NCI-H446 treated with DMSO at 0.1 percent for 48 hours (cell line): Measurements from ENCODE around the gene MRPL28.
"Not testable (repeated sequence)": the region's sequence is repeated elsewhere in the genome, so short reads cannot be mapped to it uniquely, and the experiment has no call there.

Experiments
- DNase-seq: peaks from one replicate; lab custom pipeline; 2025; lab: John Stamatoyannopoulos, UW

MRPL28 gene

GRCh38 chr16:359871-360697 lies 10.3 kb downstream of the MRPL28 start:
- DNase-seq = no peak

GRCh38 chr16:359067-359763 lies 11.1 kb downstream of the MRPL28 start:
- no peak for DNase-seq

- no peak for DNase-seq
Observed at GRCh38 chr16:356741-357140, 13.6 kb downstream of the MRPL28 start.

- no peak for DNase-seq
Observed at GRCh38 chr16:354971-355461, 15.3 kb downstream of the MRPL28 start.

GRCh38 chr16:354291-354881 lies 16.0 kb downstream of the MRPL28 start:
- DNase-seq = no peak

GRCh38 chr16:353404-354290 lies 16.7 kb downstream of the MRPL28 start:
- no peak for DNase-seq

GRCh38 chr16:352547-353403 lies 17.6 kb downstream of the MRPL28 start, which contains the start of gene AXIN1:
TSS of gene AXIN1 (minus strand) at chr16:352723. CDS start at chr16:347025, 5,698 bp downstream.
- DNase-seq = peak; percentile 88

- no peak for DNase-seq
Observed at GRCh38 chr16:351804-352520, 18.4 kb downstream of the MRPL28 start.

- DNase-seq = no peak
Observed at GRCh38 chr16:350203-350602, 20.1 kb downstream of the MRPL28 start.

GRCh38 chr16:349211-349610 lies 21.1 kb downstream of the MRPL28 start:
- no peak for DNase-seq

GRCh38 chr16:348495-348894 lies 21.8 kb downstream of the MRPL28 start:
- DNase-seq = not testable (repeated sequence)

GRCh38 chr16:347203-347602 lies 23.1 kb downstream of the MRPL28 start:
- DNase-seq = no peak

GRCh38 chr16:346587-346986 lies 23.8 kb downstream of the MRPL28 start:
- DNase-seq = no peak

GRCh38 chr16:345772-346171 lies 24.6 kb downstream of the MRPL28 start:
- DNase-seq = no peak

- no peak for DNase-seq
Observed at GRCh38 chr16:342455-343213, 27.7 kb downstream of the MRPL28 start.

- not testable (repeated sequence) for DNase-seq
Observed at GRCh38 chr16:341974-342336, 28.4 kb downstream of the MRPL28 start.

- DNase-seq = not testable (repeated sequence)
Observed at GRCh38 chr16:341095-341973, 29.0 kb downstream of the MRPL28 start.

- no peak for DNase-seq
Observed at GRCh38 chr16:340370-341091, 29.8 kb downstream of the MRPL28 start.
